ENCODE results near the gene CLDN18.

The CLDN18 gene

GRCh38 chr3:138060792-138061191, 50.8 kb downstream of the CLDN18 start:
- Histone ChIP-seq H3K27me3 (ENCODE audit: control insufficient read depth in 1 of 2, insufficient read depth in 2 of 2, low read length in 2 of 2) (no peaks in the 10 kb centered on the region), H3K4me3 (ENCODE audit: low read depth in 1 of 2, low read length in 2 of 2) (no peak overlapping the region), H3K36me3 (ENCODE audit: control insufficient read depth in 1 of 2, insufficient read depth in 2 of 2, low read length in 2 of 2) (no peaks in the 10 kb centered on the region), H3K27ac (ENCODE audit: low read depth, low read length) (no peak overlapping the region), H3K9me3 (ENCODE audit: control insufficient read depth in 1 of 2, low read length in 2 of 2) (no peaks in the 10 kb centered on the region), H3K9ac (ENCODE audit: low read depth in 1 of 2, low read length in 2 of 2) (no peak overlapping the region), H3K4me1 (ENCODE audit: control insufficient read depth in 1 of 2, insufficient read depth in 2 of 2, low read length in 2 of 2) (no peaks in the 10 kb centered on the region)

GRCh38 chr3:138062037-138062436, 52.1 kb downstream of the CLDN18 start:
- H3K4me1 ChIP-seq (ENCODE audit: control insufficient read depth in 1 of 2, insufficient read depth in 2 of 2, low read length in 2 of 2) = no peaks in the 10 kb centered on the region
- peaks cover under 1 to 3% of the 10 kb centered on the region in 2 donors for H3K36me3 ChIP-seq (ENCODE audit: control insufficient read depth in 1 of 2, insufficient read depth in 2 of 2, low read length in 2 of 2)
- no peak overlapping the region for H3K4me3 ChIP-seq (ENCODE audit: low read depth in 1 of 2, low read length in 2 of 2)
- H3K9ac ChIP-seq (ENCODE audit: low read depth in 1 of 2, low read length in 2 of 2) = no peak overlapping the region
- H3K9me3 ChIP-seq (ENCODE audit: control insufficient read depth in 1 of 2, low read length in 2 of 2) = no peaks in the 10 kb centered on the region
- H3K27me3 ChIP-seq (ENCODE audit: control insufficient read depth in 1 of 2, insufficient read depth in 2 of 2, low read length in 2 of 2) = no peaks in the 10 kb centered on the region
- no peak overlapping the region for H3K27ac ChIP-seq (ENCODE audit: low read depth, low read length)

DNA sequence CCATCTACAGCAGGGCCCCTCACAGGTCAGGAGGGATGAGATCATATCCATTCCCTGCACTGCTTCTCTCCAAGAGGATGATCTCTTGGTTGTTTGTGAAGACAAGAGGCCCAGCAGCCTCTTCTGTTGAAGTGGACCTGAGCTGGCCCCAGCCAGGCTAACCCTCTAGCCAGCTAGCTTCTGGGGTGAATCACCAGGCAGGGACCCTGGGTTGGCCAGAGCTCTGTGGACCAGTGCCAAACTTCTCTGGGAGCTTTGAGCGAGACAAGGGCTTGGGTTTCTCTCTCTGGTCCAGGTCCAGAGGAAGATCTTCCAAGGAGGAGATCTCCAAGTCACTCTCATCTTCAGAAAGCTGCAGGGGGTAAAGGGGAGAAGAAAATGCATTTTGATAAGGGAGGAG, 52.7 kb downstream of the CLDN18 start:
- H3K4me1 ChIP-seq (ENCODE audit: control insufficient read depth in 1 of 2, insufficient read depth in 2 of 2, low read length in 2 of 2) = no peaks in the 10 kb centered on the region
- H3K4me3 ChIP-seq (ENCODE audit: low read depth in 1 of 2, low read length in 2 of 2) = no peak overlapping the region
- no peak overlapping the region for H3K27ac ChIP-seq (ENCODE audit: low read depth, low read length)
- H3K36me3 ChIP-seq (ENCODE audit: control insufficient read depth in 1 of 2, insufficient read depth in 2 of 2, low read length in 2 of 2) = peaks cover 3 to 4% of the 10 kb centered on the region in 2 donors
- no peaks in the 10 kb centered on the region for H3K9me3 ChIP-seq (ENCODE audit: control insufficient read depth in 1 of 2, low read length in 2 of 2)
- H3K27me3 ChIP-seq (ENCODE audit: control insufficient read depth in 1 of 2, insufficient read depth in 2 of 2, low read length in 2 of 2) = no peaks in the 10 kb centered on the region
- H3K9ac ChIP-seq (ENCODE audit: low read depth in 1 of 2, low read length in 2 of 2) = no peak overlapping the region

DNA sequence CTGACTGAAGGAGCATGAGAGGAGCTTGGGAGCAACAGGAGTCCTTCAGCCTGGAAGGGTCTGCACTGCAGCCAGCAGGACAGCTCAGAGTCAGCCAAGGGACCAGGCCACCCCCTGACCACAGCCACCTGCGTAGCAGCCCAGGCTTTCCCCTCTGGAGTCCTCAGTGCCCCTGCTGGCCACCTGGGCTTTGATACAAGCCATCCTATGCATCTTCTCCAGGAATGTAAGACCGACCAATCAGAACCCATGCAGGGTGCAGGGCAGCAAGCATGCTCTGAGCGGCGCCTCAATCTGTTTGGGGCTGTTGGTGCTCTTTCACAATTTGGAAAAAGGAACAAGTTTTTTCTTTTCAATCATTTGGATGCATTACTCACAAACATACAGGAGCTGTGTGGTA, 53.5 kb downstream of the CLDN18 start:
- no peaks in the 10 kb centered on the region for H3K27me3 ChIP-seq (ENCODE audit: control insufficient read depth in 1 of 2, insufficient read depth in 2 of 2, low read length in 2 of 2)
- no peaks in the 10 kb centered on the region for H3K9me3 ChIP-seq (ENCODE audit: control insufficient read depth in 1 of 2, low read length in 2 of 2)
- no peak overlapping the region for H3K9ac ChIP-seq (ENCODE audit: low read depth in 1 of 2, low read length in 2 of 2)
- peaks cover 3 to 4% of the 10 kb centered on the region in 2 donors for H3K36me3 ChIP-seq (ENCODE audit: control insufficient read depth in 1 of 2, insufficient read depth in 2 of 2, low read length in 2 of 2)
- H3K4me1 ChIP-seq (ENCODE audit: control insufficient read depth in 1 of 2, insufficient read depth in 2 of 2, low read length in 2 of 2) = no peaks in the 10 kb centered on the region
- H3K4me3 ChIP-seq (ENCODE audit: low read depth in 1 of 2, low read length in 2 of 2) = no peak overlapping the region
- H3K27ac ChIP-seq (ENCODE audit: low read depth, low read length) = no peak overlapping the region

DNA sequence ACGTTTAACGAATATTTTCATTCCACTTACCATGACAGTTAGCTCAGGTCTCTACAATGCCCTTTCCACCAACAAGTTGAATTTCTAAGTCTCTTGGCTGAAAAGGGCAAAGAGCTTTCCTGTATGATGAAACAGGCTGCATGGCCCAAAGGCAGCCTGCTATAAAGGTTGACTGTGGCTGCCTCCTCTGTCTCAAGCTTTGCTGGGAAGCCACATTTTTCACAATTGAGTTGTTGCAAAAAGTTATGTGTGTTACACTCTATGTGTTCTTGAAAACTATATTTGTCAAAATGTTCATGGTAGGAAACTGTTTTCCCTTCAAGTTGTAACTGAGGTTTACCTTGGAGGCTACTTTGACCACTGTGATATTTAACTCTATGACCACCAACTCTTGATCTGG, 56.0 kb downstream of the CLDN18 start:
- Histone ChIP-seq H3K27me3 (ENCODE audit: control insufficient read depth in 1 of 2, insufficient read depth in 2 of 2, low read length in 2 of 2) (no peaks in the 10 kb centered on the region), H3K27ac (ENCODE audit: low read depth, low read length) (no peak overlapping the region), H3K36me3 (ENCODE audit: control insufficient read depth in 1 of 2, insufficient read depth in 2 of 2, low read length in 2 of 2) (peaks cover 3 to 4% of the 10 kb centered on the region in 2 donors), H3K4me1 (ENCODE audit: control insufficient read depth in 1 of 2, insufficient read depth in 2 of 2, low read length in 2 of 2) (no peaks in the 10 kb centered on the region), H3K4me3 (ENCODE audit: low read depth in 1 of 2, low read length in 2 of 2) (no peak overlapping the region), H3K9me3 (ENCODE audit: control insufficient read depth in 1 of 2, low read length in 2 of 2) (no peaks in the 10 kb centered on the region), H3K9ac (ENCODE audit: low read depth in 1 of 2, low read length in 2 of 2) (no peak overlapping the region)

- no peak overlapping the region for H3K9ac ChIP-seq (ENCODE audit: low read depth in 1 of 2, low read length in 2 of 2)
- peaks cover 4 to 5% of the 10 kb centered on the region in 2 donors for H3K36me3 ChIP-seq (ENCODE audit: control insufficient read depth in 1 of 2, insufficient read depth in 2 of 2, low read length in 2 of 2)
- H3K4me1 ChIP-seq (ENCODE audit: control insufficient read depth in 1 of 2, insufficient read depth in 2 of 2, low read length in 2 of 2) = no peaks in the 10 kb centered on the region
Observed at GRCh38 chr3:138066383-138066782, 56.4 kb downstream of the CLDN18 start.

GRCh38 chr3:138066972-138067371, 57.0 kb downstream of the CLDN18 start:
- Histone ChIP-seq H3K36me3 (ENCODE audit: control insufficient read depth in 1 of 2, insufficient read depth in 2 of 2, low read length in 2 of 2) (peaks cover 4 to 5% of the 10 kb centered on the region in 2 donors), H3K9ac (ENCODE audit: low read depth in 1 of 2, low read length in 2 of 2) (no peak overlapping the region)

More at GRCh38 chr3:138066383-138066782, 56.4 kb downstream of the CLDN18 start:
- no peak overlapping the region for H3K27ac ChIP-seq (ENCODE audit: low read depth, low read length)
- H3K27me3 ChIP-seq (ENCODE audit: control insufficient read depth in 1 of 2, insufficient read depth in 2 of 2, low read length in 2 of 2) = no peaks in the 10 kb centered on the region
- H3K9me3 ChIP-seq (ENCODE audit: control insufficient read depth in 1 of 2, low read length in 2 of 2) = no peaks in the 10 kb centered on the region
- no peak overlapping the region for H3K4me3 ChIP-seq (ENCODE audit: low read depth in 1 of 2, low read length in 2 of 2)

GRCh38 chr3:138068046-138068445, 58.1 kb downstream of the CLDN18 start:
- Histone ChIP-seq H3K9ac (ENCODE audit: low read depth in 1 of 2, low read length in 2 of 2) (no peak overlapping the region), H3K36me3 (ENCODE audit: control insufficient read depth in 1 of 2, insufficient read depth in 2 of 2, low read length in 2 of 2) (peaks cover 4 to 5% of the 10 kb centered on the region in 2 donors), H3K27me3 (ENCODE audit: control insufficient read depth in 1 of 2, insufficient read depth in 2 of 2, low read length in 2 of 2) (no peaks in the 10 kb centered on the region), H3K4me1 (ENCODE audit: control insufficient read depth in 1 of 2, insufficient read depth in 2 of 2, low read length in 2 of 2) (no peaks in the 10 kb centered on the region), H3K9me3 (ENCODE audit: control insufficient read depth in 1 of 2, low read length in 2 of 2) (no peaks in the 10 kb centered on the region), H3K27ac (ENCODE audit: low read depth, low read length) (no peak overlapping the region), H3K4me3 (ENCODE audit: low read depth in 1 of 2, low read length in 2 of 2) (no peak overlapping the region)

More at GRCh38 chr3:138066972-138067371, 57.0 kb downstream of the CLDN18 start:
- H3K9me3 ChIP-seq (ENCODE audit: control insufficient read depth in 1 of 2, low read length in 2 of 2) = no peaks in the 10 kb centered on the region
- no peak overlapping the region for H3K27ac ChIP-seq (ENCODE audit: low read depth, low read length)
- H3K4me3 ChIP-seq (ENCODE audit: low read depth in 1 of 2, low read length in 2 of 2) = no peak overlapping the region
- H3K27me3 ChIP-seq (ENCODE audit: control insufficient read depth in 1 of 2, insufficient read depth in 2 of 2, low read length in 2 of 2) = no peaks in the 10 kb centered on the region
- no peaks in the 10 kb centered on the region for H3K4me1 ChIP-seq (ENCODE audit: control insufficient read depth in 1 of 2, insufficient read depth in 2 of 2, low read length in 2 of 2)

DNA sequence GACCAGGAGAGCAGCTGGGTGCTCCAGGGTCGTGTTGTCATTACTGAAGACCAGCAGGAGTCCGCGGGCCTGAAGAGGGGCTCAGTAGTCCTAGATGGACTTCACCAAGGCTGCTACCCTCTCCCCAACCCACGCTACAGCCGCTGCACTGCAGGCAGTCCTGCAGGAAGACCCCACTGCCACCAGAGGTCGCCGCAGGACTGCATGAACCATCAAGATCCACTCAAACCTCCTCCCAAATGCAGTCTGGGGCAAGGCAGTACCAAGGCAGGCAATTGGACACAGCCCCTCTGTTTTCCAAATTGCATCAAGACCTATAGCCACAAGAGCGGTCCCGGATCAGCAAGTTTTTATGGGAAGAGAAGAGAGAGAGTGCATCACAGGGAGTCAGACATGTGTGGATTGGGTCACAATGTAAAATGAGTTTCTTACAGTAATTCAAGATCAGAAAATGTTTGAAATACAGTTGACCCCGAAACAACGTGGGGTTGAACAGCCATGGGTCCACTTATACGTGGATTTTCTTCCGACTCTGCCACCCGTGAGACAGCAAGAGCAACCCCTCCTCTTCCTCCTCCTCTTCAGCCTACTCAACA, 58.7 kb downstream of the CLDN18 start:
- peaks cover 4 to 5% of the 10 kb centered on the region in 2 donors for H3K36me3 ChIP-seq (ENCODE audit: control insufficient read depth in 1 of 2, insufficient read depth in 2 of 2, low read length in 2 of 2)

DNA sequence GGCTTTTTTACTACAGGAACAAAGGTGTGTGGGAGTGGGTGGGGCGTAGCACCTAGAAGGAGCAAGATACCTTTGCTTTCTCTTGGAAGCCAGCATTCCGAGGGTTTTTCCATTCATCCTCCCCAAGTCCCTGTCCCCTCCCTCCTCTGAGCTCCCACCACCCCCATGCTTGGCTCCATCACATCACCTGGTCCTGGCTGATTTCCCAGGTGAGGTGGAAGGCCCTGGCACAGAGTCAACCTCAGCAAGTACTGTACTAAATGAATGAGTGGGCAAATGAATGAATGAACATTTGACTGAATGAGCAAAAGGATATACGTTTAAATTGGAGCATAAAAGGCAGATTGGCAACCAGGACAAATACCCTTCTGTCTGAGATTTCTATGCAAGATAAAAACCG, 60.0 kb downstream of the CLDN18 start:
- Histone ChIP-seq H3K4me1 (ENCODE audit: control insufficient read depth in 1 of 2, insufficient read depth in 2 of 2, low read length in 2 of 2) (no peaks in the 10 kb centered on the region), H3K4me3 (ENCODE audit: low read depth in 1 of 2, low read length in 2 of 2) (no peak overlapping the region), H3K36me3 (ENCODE audit: control insufficient read depth in 1 of 2, insufficient read depth in 2 of 2, low read length in 2 of 2) (peaks cover 4 to 5% of the 10 kb centered on the region in 2 donors), H3K9me3 (ENCODE audit: control insufficient read depth in 1 of 2, low read length in 2 of 2) (no peaks in the 10 kb centered on the region), H3K9ac (ENCODE audit: low read depth in 1 of 2, low read length in 2 of 2) (no peak overlapping the region), H3K27me3 (ENCODE audit: control insufficient read depth in 1 of 2, insufficient read depth in 2 of 2, low read length in 2 of 2) (no peaks in the 10 kb centered on the region), H3K27ac (ENCODE audit: low read depth, low read length) (no peak overlapping the region)

More for the DNA sequence above, 58.7 kb downstream of the CLDN18 start:
- Histone ChIP-seq H3K9ac (ENCODE audit: low read depth in 1 of 2, low read length in 2 of 2) (no peak overlapping the region), H3K27ac (ENCODE audit: low read depth, low read length) (no peak overlapping the region), H3K9me3 (ENCODE audit: control insufficient read depth in 1 of 2, low read length in 2 of 2) (no peaks in the 10 kb centered on the region), H3K27me3 (ENCODE audit: control insufficient read depth in 1 of 2, insufficient read depth in 2 of 2, low read length in 2 of 2) (no peaks in the 10 kb centered on the region), H3K4me3 (ENCODE audit: low read depth in 1 of 2, low read length in 2 of 2) (no peak overlapping the region), H3K4me1 (ENCODE audit: control insufficient read depth in 1 of 2, insufficient read depth in 2 of 2, low read length in 2 of 2) (no peaks in the 10 kb centered on the region)

Measured in duodenal mucosa (tissue), 2 donors.